ENCODE measurements around the gene EMX2.

Gene EMX2

GRCh38 chr10:117532451-117533107, 10.0 kb upstream of the EMX2 start:
- no peak for DNase-seq

- no peak for DNase-seq
Observed at GRCh38 chr10:117533507-117534281, 8.9 kb upstream of the EMX2 start.

GRCh38 chr10:117534321-117535297, 7.9 kb upstream of the EMX2 start:
- peak; percentile 36 for DNase-seq

- no peak for DNase-seq
Observed at GRCh38 chr10:117535298-117536071, 7.1 kb upstream of the EMX2 start.

- DNase-seq = no peak
Observed at GRCh38 chr10:117536072-117536865, 6.3 kb upstream of the EMX2 start.

GRCh38 chr10:117536866-117537435, 5.6 kb upstream of the EMX2 start:
- DNase-seq = no peak

- no peak for DNase-seq
Observed at GRCh38 chr10:117537436-117537903, 5.1 kb upstream of the EMX2 start.

- no peak for DNase-seq
Observed at GRCh38 chr10:117537904-117538524, 4.5 kb upstream of the EMX2 start.

- DNase-seq = no peak
Observed at GRCh38 chr10:117539361-117539773, 3.2 kb upstream of the EMX2 start.

- no peak for DNase-seq
Observed at GRCh38 chr10:117539903-117540639, 2.5 kb upstream of the EMX2 start.

GRCh38 chr10:117540640-117541404, 1.7 kb upstream of the EMX2 start:
- no peak for DNase-seq

GRCh38 chr10:117541405-117541908, 1.1 kb upstream of the EMX2 start:
- DNase-seq = no peak

GRCh38 chr10:117541909-117542705, 439 bp upstream of the EMX2 start:
- DNase-seq = no peak

GRCh38 chr10:117543225-117544003, 868 bp downstream of the EMX2 start:
- no peak for DNase-seq

- no peak for DNase-seq
Observed at GRCh38 chr10:117544004-117544701, 1.6 kb downstream of the EMX2 start.

- no peak for DNase-seq
Observed at GRCh38 chr10:117544711-117545140, 2.2 kb downstream of the EMX2 start.

Measured in SHP77 treated with DMSO at 0.1 percent for 48 hours (cell line).